CD4-positive, alpha-beta T cell treated with Interleukin-6 at 100 ng/mL for 8 hours (primary cell): ENCODE results near the gene PSMC5.
"Not testable (repeated sequence)": the region's sequence is repeated elsewhere in the genome, so short reads cannot be mapped to it uniquely, and the experiment has no call there.

ENCODE experiments used
- DNase-seq: peaks from one replicate; pipeline ENCODE4 v3.0.0-alpha.2; 2020; ENCODE audit warnings: mixed read lengths, low spot score

PSMC5 gene

DNA sequence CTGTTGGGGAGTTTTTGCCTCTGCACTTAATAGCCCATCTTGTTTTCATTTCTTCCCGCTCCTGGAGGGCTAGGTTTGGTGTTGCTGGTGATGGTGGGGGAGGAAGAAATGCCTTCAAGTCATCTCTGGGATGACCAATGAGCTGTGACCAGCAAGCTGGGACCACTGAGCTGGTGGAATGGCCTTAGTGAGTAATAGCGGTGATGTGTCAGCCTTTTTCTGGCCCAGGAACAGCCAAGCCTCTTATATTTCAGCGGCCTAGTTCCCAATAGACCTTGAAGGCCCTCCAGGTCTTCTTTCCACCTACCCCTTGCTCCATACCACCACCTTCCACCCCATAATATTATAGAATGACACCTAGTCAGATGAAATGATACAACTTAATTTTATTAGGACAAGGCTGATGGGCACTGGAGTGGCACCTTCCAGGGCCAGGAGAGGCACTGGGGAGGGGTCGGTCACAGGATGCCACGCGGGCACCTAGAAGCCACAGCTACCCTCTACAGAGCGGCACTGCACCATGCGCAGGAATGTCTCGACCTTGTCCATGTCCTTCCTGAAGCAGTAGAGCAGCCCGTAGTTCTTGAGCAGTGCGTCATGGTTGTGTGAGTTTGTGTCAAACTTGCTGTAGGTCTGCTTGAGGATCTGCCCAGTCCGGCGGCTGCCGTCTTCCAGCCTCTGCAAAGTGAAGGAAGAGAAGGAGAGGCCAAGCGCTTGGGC, 44.6 kb downstream of the PSMC5 start:
- DNase-seq: not testable (repeated sequence)

DNA sequence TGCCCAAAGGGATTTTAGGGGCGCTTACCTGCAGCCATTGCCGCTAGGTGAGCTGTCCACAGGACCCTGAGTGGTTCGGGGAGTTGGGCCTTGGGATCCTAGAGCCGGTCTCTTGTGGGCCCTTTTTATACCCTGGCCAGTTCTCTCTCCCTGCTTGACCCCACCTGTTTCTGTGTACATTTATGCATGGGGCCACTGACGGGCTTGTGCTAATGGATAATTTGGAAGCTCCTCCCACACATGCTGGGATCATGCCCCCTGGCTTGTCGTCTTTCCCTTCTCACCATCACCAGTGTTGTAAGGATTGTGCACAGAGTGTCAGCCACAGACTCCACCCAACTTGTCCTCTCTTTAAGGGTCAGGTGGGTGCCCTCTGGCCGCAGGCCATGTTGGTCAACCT, 46.3 kb downstream of the PSMC5 start, which contains the start of gene CSH2:
Gene CSH2 (minus strand): TSS at position 101 of the 400 bp plus-strand sequence. CDS start 63 bp downstream, at position 38.
- not testable (repeated sequence) for DNase-seq

DNA sequence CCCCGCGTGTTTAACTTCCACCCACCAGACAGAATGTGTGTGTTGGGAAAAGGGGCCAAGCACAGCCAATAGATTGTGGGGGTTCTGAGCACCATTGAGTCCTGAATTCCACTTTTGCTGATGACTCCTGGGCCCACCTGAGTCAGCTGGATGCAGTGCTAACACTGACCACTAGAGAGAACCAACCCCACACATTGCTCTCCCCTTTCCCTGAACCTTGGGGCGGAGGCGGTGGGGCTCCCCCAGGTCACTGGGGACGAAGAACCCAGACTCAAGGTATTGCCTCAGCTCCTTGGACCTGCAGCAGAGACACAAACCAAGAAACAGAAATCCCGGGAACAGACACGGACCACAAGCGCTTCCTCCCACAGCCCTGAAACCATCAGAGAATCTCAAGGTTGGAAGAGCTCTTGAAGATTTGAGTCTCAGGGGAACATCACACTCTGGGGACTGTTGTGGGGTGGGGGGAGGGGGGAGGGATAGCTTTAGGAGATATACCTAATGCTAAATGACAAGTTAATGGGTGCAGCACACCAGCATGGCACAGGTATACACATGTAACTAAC, 46.9 kb downstream of the PSMC5 start:
- DNase-seq: not testable (repeated sequence)

DNA sequence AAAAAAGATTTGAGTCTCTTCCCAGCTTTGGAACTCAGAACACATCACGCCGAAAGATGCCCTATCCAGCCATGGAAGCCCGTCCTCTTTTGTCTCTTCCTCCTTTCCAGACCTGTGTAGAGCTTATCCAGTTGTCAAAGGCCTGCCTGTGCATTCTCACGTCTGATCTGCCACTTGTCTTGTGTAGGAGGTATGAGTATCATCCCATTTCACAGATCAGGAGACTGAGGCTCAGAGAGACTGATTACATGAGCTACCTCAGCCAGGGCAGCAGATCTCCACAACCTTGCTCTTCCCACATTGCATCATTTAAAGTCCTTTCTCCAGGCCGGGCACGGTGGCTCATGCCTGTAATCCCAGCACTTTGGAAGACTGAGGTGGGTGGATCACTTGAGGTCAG, 47.5 kb downstream of the PSMC5 start:
- not testable (repeated sequence) for DNase-seq

DNA sequence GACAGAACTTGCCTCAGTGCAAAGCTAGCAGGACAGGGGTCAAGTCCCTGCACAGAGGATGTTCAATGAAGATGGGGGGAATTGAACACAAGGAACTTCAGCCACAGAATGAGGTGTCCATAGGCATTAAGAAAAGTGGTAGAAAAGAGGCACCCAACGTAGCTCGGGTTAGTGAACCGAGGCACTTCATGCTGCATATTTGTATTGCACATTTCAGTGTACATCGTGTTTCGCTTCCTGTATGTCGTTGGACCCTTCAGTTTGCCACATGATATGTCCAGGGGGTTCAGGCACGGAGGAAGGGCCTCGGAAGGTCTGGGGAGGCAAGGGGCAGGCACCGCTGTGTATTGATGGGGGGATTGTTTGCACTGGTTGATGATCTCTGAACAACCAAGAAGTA, 51.2 kb downstream of the PSMC5 start:
- DNase-seq: not testable (repeated sequence)

DNA sequence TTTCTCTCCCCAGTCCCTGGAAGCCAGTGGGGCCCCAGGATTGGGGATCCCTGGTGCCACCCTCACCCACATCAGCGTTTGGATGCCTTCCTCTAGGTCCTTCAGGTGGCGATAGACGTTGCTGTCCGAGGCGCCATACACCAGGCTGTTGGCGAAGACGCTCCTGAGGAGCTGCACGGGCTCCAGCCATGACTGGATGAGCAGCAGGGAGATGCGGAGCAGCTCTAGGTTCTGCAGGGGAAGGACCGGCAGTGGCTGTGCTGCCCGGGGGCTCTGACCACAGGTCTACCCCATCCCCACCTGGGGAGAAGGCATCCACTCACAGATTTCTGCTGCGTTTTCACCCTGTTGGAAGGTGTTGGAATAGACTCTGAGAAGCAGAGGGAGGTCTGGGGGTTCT, 53.5 kb downstream of the PSMC5 start:
- no peak for DNase-seq

DNA sequence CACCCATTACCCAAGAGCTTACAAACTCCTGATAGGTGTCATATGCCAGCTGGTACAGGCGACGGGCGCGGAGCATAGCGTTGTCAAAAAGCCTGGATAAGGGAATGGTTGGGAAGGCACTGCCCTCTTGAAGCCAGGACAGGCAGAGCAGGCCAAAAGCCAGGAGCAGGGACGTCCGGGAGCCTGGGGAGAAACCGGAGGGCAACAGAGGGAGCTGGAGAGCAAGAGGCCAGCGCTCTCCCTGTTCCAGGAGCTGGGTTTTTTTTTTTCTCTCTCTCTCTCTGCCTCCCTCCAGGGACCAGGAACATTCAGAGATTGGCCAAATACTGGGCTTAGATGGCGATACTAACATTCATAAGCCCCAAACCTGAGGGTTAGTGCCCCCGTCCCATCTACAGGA, 54.1 kb downstream of the PSMC5 start:
- DNase-seq: not testable (repeated sequence)
